Ishikawa (cell line): ENCODE results near the gene CCDC6.

ENCODE experiments used
- CEBPB ChIP-seq: IDR thresholded peaks from 2 replicates; pipeline ENCODE4 v1.6.1; 2012
- EGR1 ChIP-seq: IDR thresholded peaks from 2 replicates; pipeline ENCODE4 v1.6.1; 2012
- EP300 ChIP-seq: IDR thresholded peaks from 2 replicates; pipeline ENCODE4 v1.6.1; 2012; ENCODE audit warnings: borderline replicate concordance
- FOXM1 ChIP-seq: IDR thresholded peaks from 2 replicates; pipeline ENCODE4 v1.6.1; 2012; ENCODE audit warnings: low read depth, borderline replicate concordance
- MAX ChIP-seq: IDR thresholded peaks from 2 replicates; pipeline ENCODE4 v1.6.1; 2012
- NFIC ChIP-seq: IDR thresholded peaks from 2 replicates; pipeline ENCODE4 v1.6.1; 2012
- REST ChIP-seq: IDR thresholded peaks from 2 replicates; pipeline ENCODE4 v1.6.1; 2012; ENCODE audit warnings: low read depth, mild to moderate bottlenecking
- TAF1 ChIP-seq: IDR thresholded peaks from 2 replicates; pipeline ENCODE4 v1.6.1; 2012; ENCODE audit warnings: low read depth, mild to moderate bottlenecking
- TEAD4 ChIP-seq: IDR thresholded peaks from 2 replicates; pipeline ENCODE4 v1.6.1; 2012
- YY1 ChIP-seq: IDR thresholded peaks from 2 replicates; pipeline ENCODE4 v1.6.1; 2012; ENCODE audit warnings: low read depth
- ZBTB7A ChIP-seq: IDR thresholded peaks from 2 replicates; pipeline ENCODE4 v1.6.1; 2012; ENCODE audit warnings: low read depth

- TF ChIP-seq NFIC (0 out of 2 replicates have a peak, but pooled peaks have one; percentile 19), CEBPB (no peak), EGR1 (no peak), TAF1 (no peak), MAX (0 out of 2 replicates have a peak, but pooled peaks have one; percentile 18), EP300 (peak; percentile 29; the same call in 1 of the 2 replicates), REST (no peak), TEAD4 (no peak), FOXM1 (no peak), ZBTB7A (no peak), YY1 (no peak)
Observed at GRCh38 chr10:59872892-59873463, 33.4 kb downstream of the CCDC6 start.
